NB4 (cell line): Measurements from ENCODE around the gene PSMC3.

Experiments used
- CTCF ChIP-seq: IDR thresholded peaks from one replicate; pipeline ENCODE4 v1.5.1; 2012; ENCODE audit warnings: low read depth, low read length
- POLR2A ChIP-seq: IDR thresholded peaks from 2 replicates; pipeline ENCODE4 v1.6.1; 2011; ENCODE audit warnings: mild to moderate bottlenecking; ENCODE audit not compliant: insufficient read length; ENCODE audit errors: extremely low read depth

GRCh38 chr11:47374720-47375019, 51.6 kb downstream of the PSMC3 start:
- TF ChIP-seq CTCF (no peak), POLR2A (no peak)
